Lung (tissue), 12 donors: ENCODE measurements around the gene ANK3. TPM values are rescaled to one million over a fixed set of nuclear protein-coding genes. Genes with fewer than 3 reads are reported as not detected.

Experiments used
- ATAC-seq: fragments of 200-7000 bp; cut with Tn5 transposase; one replicate; pipeline ENCODE4 v1.9.1; 2020; ENCODE audit warnings: moderate number of reproducible peaks; ENCODE audit not compliant: insufficient read depth, low FRiP score
- DNase-seq, 3 donors: peaks; one replicate each; pipeline ENCODE4 v3.0.0-alpha.2; 2013 to 2017
- H3K27ac ChIP-seq, 2 donors: one replicate each; pipeline ENCODE4 v1.5.1; 2013; ENCODE audit warnings: mild to moderate bottlenecking in 2 of 2, moderate library complexity in 2 of 2, control low read depth in 1 of 2, inconsistent platforms in 1 of 2, low read depth in 1 of 2, low read length in 1 of 2
- H3K27me3 ChIP-seq, 3 donors: one replicate each; pipeline ENCODE4 v1.5.1; 2013; ENCODE audit warnings: low read length in 2 of 3; ENCODE audit not compliant: control insufficient read depth in 3 of 3, insufficient read depth in 3 of 3
- H3K36me3 ChIP-seq, 4 donors: one replicate each; pipeline ENCODE4 v1.5.1; 2013; ENCODE audit warnings: low read length in 4 of 4, mild to moderate bottlenecking in 1 of 4, moderate library complexity in 1 of 4; ENCODE audit not compliant: control insufficient read depth in 4 of 4, insufficient read depth in 4 of 4
- H3K4me1 ChIP-seq, 5 donors: one replicate each; pipeline ENCODE4 v1.5.1; 2013; ENCODE audit warnings: low read length in 5 of 5, mild to moderate bottlenecking in 2 of 5, moderate library complexity in 1 of 5; ENCODE audit not compliant: control insufficient read depth in 5 of 5, insufficient read depth in 5 of 5
- H3K4me3 ChIP-seq: one replicate; pipeline ENCODE4 v1.5.1; 2013; ENCODE audit warnings: mild to moderate bottlenecking, control low read depth, moderate library complexity
- H3K9ac ChIP-seq, 2 donors: one replicate each; pipeline ENCODE4 v1.5.1; 2013; ENCODE audit warnings: low read length in 2 of 2, control low read depth in 1 of 2; ENCODE audit not compliant: insufficient read depth in 1 of 2
- H3K9me3 ChIP-seq, 4 donors: one replicate each; pipeline ENCODE4 v1.5.1; 2013; ENCODE audit warnings: low read length in 3 of 4, mild to moderate bottlenecking in 1 of 4, moderate library complexity in 1 of 4; ENCODE audit not compliant: control insufficient read depth in 4 of 4, insufficient read depth in 3 of 4
- CTCF ChIP-seq: IDR thresholded peaks from 2 replicates; pipeline ENCODE4 v1.5.1; 2012; ENCODE audit warnings: mild to moderate bottlenecking; ENCODE audit errors: control extremely low read depth, extremely low read depth
- WGBS, 2 donors: extraction: QIAGEN DNeasy Blood & Tissue Kit; methylation state at CpG; one replicate each; pipeline ENCODE4 v1.1.7; 2013; 5-methylcytosine and 5-hydroxymethylcytosine counted together
- polyA plus RNA-seq, 2 donors: library from polyadenylated mRNA; stranded (reverse); fragments of 200-250 nt; gene quantifications; one replicate each; pipeline ENCODE4 v1.2.1, GENCODE V29; 2013
- total RNA-seq, 2 donors: library from RNA; depleted of rRNA in 1 of 2; stranded (reverse); fragments of >200 nt in 1 of 2; gene quantifications; one replicate each; pipeline ENCODE4 v1.2.1, GENCODE V29; 2014 to 2021
- donor health status: control.
- donor health status: control.
- donor health status: Bipolar disorder and iron deficiency.
- donor health status: healthy.
- donor health status: DM: yes; HTN: yes; CAD: no.

Gene ANK3
- total and polyA plus RNA-seq, 4 donors: 10.4 to 96.0 (median 46.4) TPM

- TF ChIP-seq CTCF: no peak
- H3K27ac ChIP-seq: no peak overlapping the region
- H3K27me3 ChIP-seq: no peaks in the 10 kb centered on the region
- peaks cover 0 to 3% (median 0%) of the 10 kb centered on the region in 5 donors for H3K4me1 ChIP-seq
- no peak for ATAC-seq
- no peak overlapping the region for H3K9ac ChIP-seq
- H3K9me3 ChIP-seq: no peaks in the 10 kb centered on the region
- no peaks in the 10 kb centered on the region for H3K36me3 ChIP-seq
- DNase-seq: no peak
- no peak overlapping the region for H3K4me3 ChIP-seq
Observed at GRCh38 chr10:59991117-59991516, 398.6 kb downstream of the ANK3 start.

GRCh38 chr10:59985639-59986038 lies 404.0 kb downstream of the ANK3 start:
- no peaks in the 10 kb centered on the region for H3K27me3 ChIP-seq
- no peak overlapping the region for H3K27ac ChIP-seq
- DNase-seq: no peak
- H3K9me3 ChIP-seq: no peaks in the 10 kb centered on the region
- H3K4me1 ChIP-seq: no peaks in the 10 kb centered on the region
- H3K9ac ChIP-seq: no peak overlapping the region
- ATAC-seq: no peak
- no peak for TF ChIP-seq CTCF
- H3K4me3 ChIP-seq: no peak overlapping the region
- H3K36me3 ChIP-seq: no peaks in the 10 kb centered on the region

- no peak overlapping the region for H3K27ac ChIP-seq
- H3K27me3 ChIP-seq: no peaks in the 10 kb centered on the region
- H3K9me3 ChIP-seq: no peaks in the 10 kb centered on the region
- no peak overlapping the region for H3K4me3 ChIP-seq
- 92 to 96% methylated on average over 1 of the region's 1 CpG for WGBS, 2 donors
- no peak for TF ChIP-seq CTCF
- H3K36me3 ChIP-seq: no peaks in the 10 kb centered on the region
- no peaks in the 10 kb centered on the region for H3K4me1 ChIP-seq
- ATAC-seq: no peak
- DNase-seq: no peak
- H3K9ac ChIP-seq: no peak overlapping the region
Observed at GRCh38 chr10:59984415-59984814, 405.3 kb downstream of the ANK3 start.

GRCh38 chr10:59980356-59980755 lies 409.3 kb downstream of the ANK3 start:
- no peak overlapping the region for H3K27ac ChIP-seq
- no peak for DNase-seq
- WGBS, 2 donors: 72 to 88% methylated on average over 1 of the region's 1 CpG
- no peaks in the 10 kb centered on the region for H3K27me3 ChIP-seq
- H3K4me3 ChIP-seq: no peak overlapping the region
- ATAC-seq: no peak
- no peak for TF ChIP-seq CTCF
- peaks cover 0 to 7% (median 5%) of the 10 kb centered on the region in 4 donors for H3K9me3 ChIP-seq
- H3K9ac ChIP-seq: no peak overlapping the region
- no peaks in the 10 kb centered on the region for H3K4me1 ChIP-seq
- H3K36me3 ChIP-seq: no peaks in the 10 kb centered on the region
